H9 (cell line): Measurements from ENCODE around the gene TRMT44. TPM values are rescaled to one million over a fixed set of nuclear protein-coding genes. Genes with fewer than 3 reads are reported as not detected.

Experiments
- DNase-seq: peaks from one replicate; pipeline ENCODE4 v3.0.0-alpha.2; 2017
- H2AFZ ChIP-seq: one replicate; pipeline ENCODE4 v1.6.1; 2013; ENCODE audit warnings: mild to moderate bottlenecking, low read length, control low read depth, moderate library complexity
- H2AK5ac ChIP-seq: 2 replicates; pipeline ENCODE4 v1.6.1; 2013; ENCODE audit warnings: low read length, control low read depth, mixed read lengths; ENCODE audit not compliant: insufficient read length
- H2BK120ac ChIP-seq: one replicate; pipeline ENCODE4 v1.6.1; 2013; ENCODE audit warnings: low read depth, mild to moderate bottlenecking, low read length, control low read depth, inconsistent platforms; ENCODE audit not compliant: poor library complexity, severe bottlenecking
- H2BK12ac ChIP-seq: 2 replicates; pipeline ENCODE4 v1.6.1; 2013; ENCODE audit warnings: low read length, control low read depth, mixed read lengths, low read depth; ENCODE audit not compliant: insufficient read length
- H2BK15ac ChIP-seq: 2 replicates; pipeline ENCODE4 v1.6.1; 2013; ENCODE audit warnings: low read depth, low read length, control low read depth
- H2BK20ac ChIP-seq: one replicate; pipeline ENCODE4 v1.6.1; 2013; ENCODE audit warnings: low read depth, mild to moderate bottlenecking, low read length, control low read depth, inconsistent platforms; ENCODE audit not compliant: poor library complexity, severe bottlenecking
- H2BK5ac ChIP-seq: 2 replicates; pipeline ENCODE4 v1.6.1; 2013; ENCODE audit warnings: low read length, control low read depth, mixed read lengths; ENCODE audit not compliant: insufficient read length
- H3K14ac ChIP-seq: 2 replicates; pipeline ENCODE4 v1.6.1; 2013; ENCODE audit warnings: low read length, control low read depth; ENCODE audit not compliant: insufficient read depth
- H3K18ac ChIP-seq: 2 replicates; pipeline ENCODE4 v1.6.1; 2013; ENCODE audit warnings: low read depth, mild to moderate bottlenecking, mixed read lengths, low read length, control low read depth; ENCODE audit not compliant: insufficient read length
- H3K23ac ChIP-seq: 2 replicates; pipeline ENCODE4 v1.6.1; 2013; ENCODE audit warnings: low read length, control low read depth, mixed read lengths, low read depth; ENCODE audit not compliant: insufficient read length
- H3K23me2 ChIP-seq: 2 replicates; pipeline ENCODE4 v1.6.1; 2013; ENCODE audit warnings: low read depth, mild to moderate bottlenecking, mixed read lengths, low read length, control low read depth; ENCODE audit not compliant: insufficient read length, poor library complexity, severe bottlenecking
- H3K27ac ChIP-seq: 2 replicates; pipeline ENCODE4 v1.5.1; 2013; ENCODE audit warnings: low read length, control low read depth, mixed read lengths, low read depth; ENCODE audit not compliant: insufficient read length
- H3K27me3 ChIP-seq: 2 replicates; pipeline ENCODE4 v1.6.1; 2013; ENCODE audit warnings: low read length, control low read depth, inconsistent platforms; ENCODE audit not compliant: insufficient read depth
- H3K4ac ChIP-seq: 2 replicates; pipeline ENCODE4 v1.6.1; 2013; ENCODE audit warnings: low read depth, mild to moderate bottlenecking, control low read depth, inconsistent platforms, low read length, moderate library complexity
- H3K4me1 ChIP-seq: 2 replicates; pipeline ENCODE4 v1.6.1; 2013; ENCODE audit warnings: low read length, control low read depth, inconsistent platforms; ENCODE audit not compliant: insufficient read depth
- H3K4me2 ChIP-seq: 2 replicates; pipeline ENCODE4 v1.6.1; 2013; ENCODE audit warnings: low read length, control low read depth, mixed read lengths; ENCODE audit not compliant: insufficient read length, insufficient read depth
- H3K56ac ChIP-seq: 2 replicates; pipeline ENCODE4 v1.6.1; 2013; ENCODE audit warnings: low read depth, mild to moderate bottlenecking, mixed read lengths, low read length, control low read depth; ENCODE audit not compliant: insufficient read length
- H3K79me1 ChIP-seq: 2 replicates; pipeline ENCODE4 v1.6.1; 2013; ENCODE audit warnings: low read depth, mild to moderate bottlenecking, moderate library complexity, low read length, control low read depth, inconsistent platforms; ENCODE audit not compliant: insufficient read depth, poor library complexity, severe bottlenecking
- H3K79me2 ChIP-seq: 2 replicates; pipeline ENCODE4 v1.6.1; 2013; ENCODE audit warnings: low read length, control low read depth, inconsistent platforms; ENCODE audit not compliant: insufficient read depth
- H3K9ac ChIP-seq: 2 replicates; pipeline ENCODE4 v1.6.1; 2013; ENCODE audit warnings: low read length, control low read depth, mixed read lengths; ENCODE audit not compliant: insufficient read length; ENCODE audit errors: extremely low read depth
- H3K9me3 ChIP-seq: one replicate; pipeline ENCODE4 v1.6.1; 2013; ENCODE audit warnings: low read depth, low read length, inconsistent platforms; ENCODE audit not compliant: control insufficient read depth
- H3T11ph ChIP-seq: one replicate; pipeline ENCODE4 v1.6.1; 2013; ENCODE audit warnings: mild to moderate bottlenecking, low read length, control low read depth, inconsistent platforms
- H4K20me1 ChIP-seq: one replicate; pipeline ENCODE4 v1.6.1; 2013; ENCODE audit not compliant: control insufficient read depth, insufficient read length, insufficient read depth
- H4K5ac ChIP-seq: 2 replicates; pipeline ENCODE4 v1.6.1; 2013; ENCODE audit warnings: low read depth, mild to moderate bottlenecking, mixed read lengths, low read length, control low read depth; ENCODE audit not compliant: insufficient read length
- H4K8ac ChIP-seq: replicated peaks from 2 replicates; pipeline ENCODE4 v1.6.1; 2013; ENCODE audit warnings: low read length, control low read depth, mixed read lengths, low read depth; ENCODE audit not compliant: insufficient read length
- H4K91ac ChIP-seq: 2 replicates; pipeline ENCODE4 v1.6.1; 2013; ENCODE audit warnings: low read depth, mild to moderate bottlenecking, moderate library complexity, mixed read lengths, low read length, control low read depth; ENCODE audit not compliant: insufficient read length
- H3K27ac Mint-ChIP-seq, 3 experiments: 2 replicates in 2 of 3; 3 replicates in 1 of 3; pipeline ENCODE4 v1.8.0; 2020 to 2021; ENCODE audit warnings: mixed read lengths in 3 of 3, mild to moderate bottlenecking in 1 of 3, moderate library complexity in 1 of 3
- H3K27me3 Mint-ChIP-seq: 2 replicates; pipeline ENCODE4 v1.8.0; 2021; ENCODE audit warnings: low read depth, mild to moderate bottlenecking, moderate library complexity, mixed read lengths
- H3K36me3 Mint-ChIP-seq, 3 experiments: 2 replicates in 2 of 3; 3 replicates in 1 of 3; pipeline ENCODE4 v1.8.0; 2020 to 2021; ENCODE audit warnings: low read depth in 3 of 3, mixed read lengths in 3 of 3; ENCODE audit not compliant: insufficient read depth in 1 of 3
- H3K4me1 Mint-ChIP-seq, 2 experiments: 2 replicates each; pipeline ENCODE4 v1.8.0; 2020; ENCODE audit warnings: mixed read lengths in 2 of 2
- H3K4me3 Mint-ChIP-seq, 2 experiments: 2 replicates in 1 of 2; 3 replicates in 1 of 2; pipeline ENCODE4 v1.8.0; 2020 to 2021; ENCODE audit warnings: mild to moderate bottlenecking in 2 of 2, mixed read lengths in 2 of 2, moderate library complexity in 1 of 2
- H3K9me3 Mint-ChIP-seq, 2 experiments: 2 replicates in 1 of 2; 3 replicates in 1 of 2; pipeline ENCODE4 v1.8.0; 2020; ENCODE audit warnings: mild to moderate bottlenecking in 2 of 2, mixed read lengths in 2 of 2, moderate library complexity in 1 of 2
- WGBS: extraction: QIAGEN DNeasy Blood & Tissue Kit; methylation state at CpG from one replicate; pipeline ENCODE4 v1.1.7; 2013; ENCODE audit warnings: missing lambda C conversion rate, low lambda C conversion rate, mixed read lengths; ENCODE audit not compliant: insufficient read length; ENCODE audit errors: extremely low coverage; 5-methylcytosine and 5-hydroxymethylcytosine counted together
- total RNA-seq: library from RNA; stranded (reverse); gene quantifications from 2 replicates; pipeline ENCODE4 v1.2.1, GENCODE V29; 2021
- TF ChIP-seq, protein P1 (sequence below): fragments of 200-600 bp; sonication (generic); conservative IDR thresholded peaks from 3 replicates; pipeline ENCODE4 v1.8.0; 2021; ENCODE audit warnings: antibody characterized with exemption, mild to moderate bottlenecking

The TRMT44 gene
- total RNA-seq, 1 experiment from 2014 or later: 22.8 TPM

DNA sequence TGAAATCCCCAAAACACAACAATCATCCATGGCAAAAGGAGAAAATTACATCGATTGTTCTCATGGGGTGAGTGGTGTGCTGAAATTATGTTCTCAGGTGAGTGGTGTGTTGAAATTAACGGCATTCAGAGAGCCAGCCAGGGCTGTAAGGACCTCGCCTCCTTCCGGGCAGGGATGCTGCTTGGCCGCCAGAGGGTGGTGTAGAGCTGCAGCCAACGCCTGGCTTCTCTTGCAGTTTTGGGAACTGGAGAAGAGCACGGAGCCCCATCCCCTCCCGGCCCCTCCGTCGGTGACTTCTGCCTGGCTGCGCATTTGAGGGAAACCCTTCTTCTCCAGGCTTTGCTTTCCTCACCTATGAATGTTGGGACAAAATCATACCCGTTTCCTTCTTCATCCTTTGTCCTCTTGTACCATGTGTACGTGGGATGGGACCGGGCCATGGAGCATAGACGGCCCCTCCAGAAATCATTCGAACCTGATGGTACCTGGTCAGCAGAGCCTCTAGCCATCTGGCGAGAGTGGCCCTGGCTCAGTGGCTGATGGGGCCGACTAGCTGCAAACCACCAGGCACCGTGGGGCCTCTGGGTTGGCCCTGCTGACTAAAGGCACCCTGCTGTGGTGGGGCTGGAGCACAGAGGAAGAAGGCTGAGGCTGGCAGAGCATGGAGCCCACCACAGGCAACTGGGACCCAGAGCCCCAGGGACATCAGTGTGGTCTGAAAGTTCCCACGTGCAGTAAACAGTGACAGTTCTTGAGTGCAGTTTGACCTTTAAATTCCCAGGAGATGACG is 28.4 kb downstream of the TRMT44 start:
- Mint-ChIP-seq H3K9me3 (no peaks in the 10 kb centered on the region), H3K4me3 (no peak overlapping the region), H3K27me3 (no peaks in the 10 kb centered on the region), H3K27ac (peak overlapping the region in 1 of 3 experiments; percentile 43; a peak in 2 of 7 replicates), H3K4me1 (peaks cover 11% of the 10 kb centered on the region in 2 experiments), H3K36me3 (peaks cover 9 to 51% (median 50%) of the 10 kb centered on the region in 3 experiments; a peak in 6 of 7 replicates)
- H3K4ac ChIP-seq: no peak overlapping the region
- no peak overlapping the region for H3T11ph ChIP-seq
- H4K91ac ChIP-seq: no peak overlapping the region
- no CpG with 5 or more reads among the region's 21 CpGs for WGBS
- DNase-seq: peak; percentile 84
- no peaks in the 10 kb centered on the region for H3K23me2 ChIP-seq
- no peak overlapping the region for H3K23ac ChIP-seq
- no peak overlapping the region for H3K56ac ChIP-seq
- H2BK5ac ChIP-seq: no peak overlapping the region
- H3K79me1 ChIP-seq: no peaks in the 10 kb centered on the region
- no peak overlapping the region for H2BK120ac ChIP-seq
- H2AFZ ChIP-seq: no peak overlapping the region
- no peak overlapping the region for H3K14ac ChIP-seq
- H4K8ac ChIP-seq: no peak overlapping the region
- H3K4me2 ChIP-seq: no peak overlapping the region
- no peaks in the 10 kb centered on the region for H3K9me3 ChIP-seq
- H4K5ac ChIP-seq: no peak overlapping the region
- no peak overlapping the region for H2AK5ac ChIP-seq
- no peak overlapping the region for H2BK12ac ChIP-seq
- H4K20me1 ChIP-seq: no peaks in the 10 kb centered on the region
- H3K18ac ChIP-seq: no peak overlapping the region
- H3K4me1 ChIP-seq: no peaks in the 10 kb centered on the region
- no peaks in the 10 kb centered on the region for H3K79me2 ChIP-seq
- no peak overlapping the region for H3K9ac ChIP-seq
- H2BK15ac ChIP-seq: no peak overlapping the region
- no peak overlapping the region for H2BK20ac ChIP-seq
- H3K27ac ChIP-seq: no peak overlapping the region
- TF ChIP-seq, protein P1, sequence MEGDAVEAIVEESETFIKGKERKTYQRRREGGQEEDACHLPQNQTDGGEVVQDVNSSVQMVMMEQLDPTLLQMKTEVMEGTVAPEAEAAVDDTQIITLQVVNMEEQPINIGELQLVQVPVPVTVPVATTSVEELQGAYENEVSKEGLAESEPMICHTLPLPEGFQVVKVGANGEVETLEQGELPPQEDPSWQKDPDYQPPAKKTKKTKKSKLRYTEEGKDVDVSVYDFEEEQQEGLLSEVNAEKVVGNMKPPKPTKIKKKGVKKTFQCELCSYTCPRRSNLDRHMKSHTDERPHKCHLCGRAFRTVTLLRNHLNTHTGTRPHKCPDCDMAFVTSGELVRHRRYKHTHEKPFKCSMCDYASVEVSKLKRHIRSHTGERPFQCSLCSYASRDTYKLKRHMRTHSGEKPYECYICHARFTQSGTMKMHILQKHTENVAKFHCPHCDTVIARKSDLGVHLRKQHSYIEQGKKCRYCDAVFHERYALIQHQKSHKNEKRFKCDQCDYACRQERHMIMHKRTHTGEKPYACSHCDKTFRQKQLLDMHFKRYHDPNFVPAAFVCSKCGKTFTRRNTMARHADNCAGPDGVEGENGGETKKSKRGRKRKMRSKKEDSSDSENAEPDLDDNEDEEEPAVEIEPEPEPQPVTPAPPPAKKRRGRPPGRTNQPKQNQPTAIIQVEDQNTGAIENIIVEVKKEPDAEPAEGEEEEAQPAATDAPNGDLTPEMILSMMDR: peak; percentile 97
- no peaks in the 10 kb centered on the region for H3K27me3 ChIP-seq
